ENCODE results near the gene CHD3.
A peak's percentile ranks its signal among the peaks of the same experiment; 100 is the strongest.

The CHD3 gene

GRCh38 chr17:7931709-7932482, 43.3 kb downstream of the CHD3 start, which contains the start of the genes CNTROB and TRAPPC1:
CNTROB (plus strand) TSS chr17:7932206; CDS start chr17:7933080, 874 bp downstream.
TRAPPC1 (minus strand) TSS chr17:7931946; CDS start chr17:7931829, 117 bp downstream.
- no peaks in the 10 kb centered on the region for H3K27me3 ChIP-seq (ENCODE audit: control insufficient read depth in 2 of 2, insufficient read depth in 2 of 2, low read length in 2 of 2)
- H3K27ac ChIP-seq (ENCODE audit: low read depth in 2 of 2, low read length in 2 of 2): peak within 1 kb of the TSS; percentile 74 to 88
- H3K9me3 ChIP-seq (ENCODE audit: control insufficient read depth in 2 of 2, low read length in 2 of 2): no peaks in the 10 kb centered on the region
- peak within 1 kb of the TSS; percentile 93 to 99 for H3K4me3 ChIP-seq (ENCODE audit: low read length in 2 of 2)
- H3K9ac ChIP-seq (ENCODE audit: low read depth in 1 of 2, low read length in 2 of 2): peak within 1 kb of the TSS; percentile 92 to 95
- peaks cover 13 to 16% of the 10 kb centered on the region in 2 donors for H3K4me1 ChIP-seq (ENCODE audit: control insufficient read depth in 2 of 2, insufficient read depth in 2 of 2, low read length in 2 of 2)
- H3K36me3 ChIP-seq (ENCODE audit: control insufficient read depth in 2 of 2, insufficient read depth in 2 of 2, low read length in 2 of 2): peaks cover 5 to 14% of the 10 kb centered on the region in 2 donors

GRCh38 chr17:7932483-7932891, 43.9 kb downstream of the CHD3 start:
- Histone ChIP-seq H3K9me3 (ENCODE audit: control insufficient read depth in 2 of 2, low read length in 2 of 2) (no peaks in the 10 kb centered on the region), H3K4me3 (ENCODE audit: low read length in 2 of 2) (peak overlapping the region; percentile 93 to 99), H3K27me3 (ENCODE audit: control insufficient read depth in 2 of 2, insufficient read depth in 2 of 2, low read length in 2 of 2) (no peaks in the 10 kb centered on the region), H3K36me3 (ENCODE audit: control insufficient read depth in 2 of 2, insufficient read depth in 2 of 2, low read length in 2 of 2) (peaks cover 7 to 19% of the 10 kb centered on the region in 2 donors), H3K4me1 (ENCODE audit: control insufficient read depth in 2 of 2, insufficient read depth in 2 of 2, low read length in 2 of 2) (peaks cover 13 to 16% of the 10 kb centered on the region in 2 donors), H3K9ac (ENCODE audit: low read depth in 1 of 2, low read length in 2 of 2) (peak overlapping the region; percentile 92 to 95), H3K27ac (ENCODE audit: low read depth in 2 of 2, low read length in 2 of 2) (peak overlapping the region; percentile 74 to 88)

- Histone ChIP-seq H3K9ac (ENCODE audit: low read depth in 1 of 2, low read length in 2 of 2) (peak overlapping the region; percentile 92 to 95), H3K9me3 (ENCODE audit: control insufficient read depth in 2 of 2, low read length in 2 of 2) (no peaks in the 10 kb centered on the region), H3K36me3 (ENCODE audit: control insufficient read depth in 2 of 2, insufficient read depth in 2 of 2, low read length in 2 of 2) (peaks cover 7 to 19% of the 10 kb centered on the region in 2 donors), H3K27ac (ENCODE audit: low read depth in 2 of 2, low read length in 2 of 2) (peak overlapping the region; percentile 74 to 88), H3K4me3 (ENCODE audit: low read length in 2 of 2) (peak overlapping the region; percentile 93 to 99), H3K4me1 (ENCODE audit: control insufficient read depth in 2 of 2, insufficient read depth in 2 of 2, low read length in 2 of 2) (peaks cover 13 to 16% of the 10 kb centered on the region in 2 donors), H3K27me3 (ENCODE audit: control insufficient read depth in 2 of 2, insufficient read depth in 2 of 2, low read length in 2 of 2) (no peaks in the 10 kb centered on the region)
Observed at GRCh38 chr17:7932949-7933348, 44.4 kb downstream of the CHD3 start.

- H3K9me3 ChIP-seq (ENCODE audit: control insufficient read depth in 2 of 2, low read length in 2 of 2): no peaks in the 10 kb centered on the region
- peaks cover 27 to 38% of the 10 kb centered on the region in 2 donors for H3K36me3 ChIP-seq (ENCODE audit: control insufficient read depth in 2 of 2, insufficient read depth in 2 of 2, low read length in 2 of 2)
- H3K4me1 ChIP-seq (ENCODE audit: control insufficient read depth in 2 of 2, insufficient read depth in 2 of 2, low read length in 2 of 2): peaks cover 13 to 16% of the 10 kb centered on the region in 2 donors
- no peak overlapping the region for H3K4me3 ChIP-seq (ENCODE audit: low read length in 2 of 2)
- H3K9ac ChIP-seq (ENCODE audit: low read depth in 1 of 2, low read length in 2 of 2): no peak overlapping the region
- H3K27ac ChIP-seq (ENCODE audit: low read depth in 2 of 2, low read length in 2 of 2): no peak overlapping the region
- H3K27me3 ChIP-seq (ENCODE audit: control insufficient read depth in 2 of 2, insufficient read depth in 2 of 2, low read length in 2 of 2): no peaks in the 10 kb centered on the region
Observed at GRCh38 chr17:7935859-7936258, 47.3 kb downstream of the CHD3 start.

GRCh38 chr17:7940034-7940433, 51.4 kb downstream of the CHD3 start:
- Histone ChIP-seq H3K36me3 (ENCODE audit: control insufficient read depth in 2 of 2, insufficient read depth in 2 of 2, low read length in 2 of 2) (peaks cover 47 to 64% of the 10 kb centered on the region in 2 donors), H3K4me1 (ENCODE audit: control insufficient read depth in 2 of 2, insufficient read depth in 2 of 2, low read length in 2 of 2) (no peaks in the 10 kb centered on the region), H3K4me3 (ENCODE audit: low read length in 2 of 2) (no peak overlapping the region), H3K27ac (ENCODE audit: low read depth in 2 of 2, low read length in 2 of 2) (no peak overlapping the region), H3K9me3 (ENCODE audit: control insufficient read depth in 2 of 2, low read length in 2 of 2) (no peaks in the 10 kb centered on the region), H3K9ac (ENCODE audit: low read depth in 1 of 2, low read length in 2 of 2) (no peak overlapping the region), H3K27me3 (ENCODE audit: control insufficient read depth in 2 of 2, insufficient read depth in 2 of 2, low read length in 2 of 2) (no peaks in the 10 kb centered on the region)

- Histone ChIP-seq H3K27me3 (ENCODE audit: control insufficient read depth in 2 of 2, insufficient read depth in 2 of 2, low read length in 2 of 2) (no peaks in the 10 kb centered on the region), H3K36me3 (ENCODE audit: control insufficient read depth in 2 of 2, insufficient read depth in 2 of 2, low read length in 2 of 2) (peaks cover 49 to 65% of the 10 kb centered on the region in 2 donors)
Observed at GRCh38 chr17:7940743-7941142, 52.2 kb downstream of the CHD3 start.

GRCh38 chr17:7943291-7943690, 54.7 kb downstream of the CHD3 start:
- Histone ChIP-seq H3K27me3 (ENCODE audit: control insufficient read depth in 2 of 2, insufficient read depth in 2 of 2, low read length in 2 of 2) (no peaks in the 10 kb centered on the region), H3K4me1 (ENCODE audit: control insufficient read depth in 2 of 2, insufficient read depth in 2 of 2, low read length in 2 of 2) (no peaks in the 10 kb centered on the region), H3K36me3 (ENCODE audit: control insufficient read depth in 2 of 2, insufficient read depth in 2 of 2, low read length in 2 of 2) (peaks cover 50 to 70% of the 10 kb centered on the region in 2 donors), H3K9ac (ENCODE audit: low read depth in 1 of 2, low read length in 2 of 2) (no peak overlapping the region), H3K4me3 (ENCODE audit: low read length in 2 of 2) (no peak overlapping the region), H3K9me3 (ENCODE audit: control insufficient read depth in 2 of 2, low read length in 2 of 2) (no peaks in the 10 kb centered on the region), H3K27ac (ENCODE audit: low read depth in 2 of 2, low read length in 2 of 2) (no peak overlapping the region)

More at GRCh38 chr17:7940743-7941142, 52.2 kb downstream of the CHD3 start:
- H3K9ac ChIP-seq (ENCODE audit: low read depth in 1 of 2, low read length in 2 of 2): no peak overlapping the region
- no peaks in the 10 kb centered on the region for H3K9me3 ChIP-seq (ENCODE audit: control insufficient read depth in 2 of 2, low read length in 2 of 2)
- no peak overlapping the region for H3K27ac ChIP-seq (ENCODE audit: low read depth in 2 of 2, low read length in 2 of 2)
- no peaks in the 10 kb centered on the region for H3K4me1 ChIP-seq (ENCODE audit: control insufficient read depth in 2 of 2, insufficient read depth in 2 of 2, low read length in 2 of 2)
- H3K4me3 ChIP-seq (ENCODE audit: low read length in 2 of 2): no peak overlapping the region

GRCh38 chr17:7944326-7944725, 55.7 kb downstream of the CHD3 start:
- peaks cover 50 to 76% of the 10 kb centered on the region in 2 donors for H3K36me3 ChIP-seq (ENCODE audit: control insufficient read depth in 2 of 2, insufficient read depth in 2 of 2, low read length in 2 of 2)
- H3K27ac ChIP-seq (ENCODE audit: low read depth in 2 of 2, low read length in 2 of 2): no peak overlapping the region
- no peaks in the 10 kb centered on the region for H3K4me1 ChIP-seq (ENCODE audit: control insufficient read depth in 2 of 2, insufficient read depth in 2 of 2, low read length in 2 of 2)

GRCh38 chr17:7945651-7946050, 57.1 kb downstream of the CHD3 start:
- peaks cover 37 to 63% of the 10 kb centered on the region in 2 donors for H3K36me3 ChIP-seq (ENCODE audit: control insufficient read depth in 2 of 2, insufficient read depth in 2 of 2, low read length in 2 of 2)
- H3K27me3 ChIP-seq (ENCODE audit: control insufficient read depth in 2 of 2, insufficient read depth in 2 of 2, low read length in 2 of 2): no peaks in the 10 kb centered on the region

More at GRCh38 chr17:7944326-7944725, 55.7 kb downstream of the CHD3 start:
- H3K4me3 ChIP-seq (ENCODE audit: low read length in 2 of 2): no peak overlapping the region
- H3K9ac ChIP-seq (ENCODE audit: low read depth in 1 of 2, low read length in 2 of 2): no peak overlapping the region
- H3K27me3 ChIP-seq (ENCODE audit: control insufficient read depth in 2 of 2, insufficient read depth in 2 of 2, low read length in 2 of 2): no peaks in the 10 kb centered on the region
- no peaks in the 10 kb centered on the region for H3K9me3 ChIP-seq (ENCODE audit: control insufficient read depth in 2 of 2, low read length in 2 of 2)

GRCh38 chr17:7946441-7946840, 57.9 kb downstream of the CHD3 start:
- H3K4me1 ChIP-seq (ENCODE audit: control insufficient read depth in 2 of 2, insufficient read depth in 2 of 2, low read length in 2 of 2): no peaks in the 10 kb centered on the region
- no peaks in the 10 kb centered on the region for H3K9me3 ChIP-seq (ENCODE audit: control insufficient read depth in 2 of 2, low read length in 2 of 2)
- no peak overlapping the region for H3K9ac ChIP-seq (ENCODE audit: low read depth in 1 of 2, low read length in 2 of 2)
- H3K27ac ChIP-seq (ENCODE audit: low read depth in 2 of 2, low read length in 2 of 2): no peak overlapping the region
- no peaks in the 10 kb centered on the region for H3K27me3 ChIP-seq (ENCODE audit: control insufficient read depth in 2 of 2, insufficient read depth in 2 of 2, low read length in 2 of 2)
- peaks cover 34 to 59% of the 10 kb centered on the region in 2 donors for H3K36me3 ChIP-seq (ENCODE audit: control insufficient read depth in 2 of 2, insufficient read depth in 2 of 2, low read length in 2 of 2)
- no peak overlapping the region for H3K4me3 ChIP-seq (ENCODE audit: low read length in 2 of 2)

More at GRCh38 chr17:7945651-7946050, 57.1 kb downstream of the CHD3 start:
- Histone ChIP-seq H3K27ac (ENCODE audit: low read depth in 2 of 2, low read length in 2 of 2) (no peak overlapping the region), H3K9me3 (ENCODE audit: control insufficient read depth in 2 of 2, low read length in 2 of 2) (no peaks in the 10 kb centered on the region), H3K4me3 (ENCODE audit: low read length in 2 of 2) (no peak overlapping the region), H3K4me1 (ENCODE audit: control insufficient read depth in 2 of 2, insufficient read depth in 2 of 2, low read length in 2 of 2) (no peaks in the 10 kb centered on the region), H3K9ac (ENCODE audit: low read depth in 1 of 2, low read length in 2 of 2) (peak overlapping the region in 1 of 2 donors; percentile 3)

Measured in mucosa of rectum (tissue), 2 donors.